HEK293T (cell line): ENCODE measurements around the gene FRK.

ENCODE experiments used
- ARNT ChIP-seq: fragments of 450-650 bp; IDR thresholded peaks from 2 replicates; pipeline ENCODE4 v1.6.1; 2017; ENCODE audit warnings: mild to moderate bottlenecking
- BHLHE40 ChIP-seq: fragments of 450-650 bp; IDR thresholded peaks from 2 replicates; pipeline ENCODE4 v1.6.1; 2016; ENCODE audit warnings: mild to moderate bottlenecking, moderate library complexity, borderline replicate concordance
- CTBP1 ChIP-seq: fragments of 450-650 bp; IDR thresholded peaks from 2 replicates; pipeline ENCODE4 v1.6.1; 2016; ENCODE audit warnings: borderline replicate concordance
- ELF4 ChIP-seq: fragments of 450-650 bp; IDR thresholded peaks from 2 replicates; pipeline ENCODE4 v1.6.1; 2017; ENCODE audit warnings: antibody characterized with exemption
- FOXA1 ChIP-seq: fragments of 450-650 bp; IDR thresholded peaks from 2 replicates; pipeline ENCODE4 v1.6.1; 2016; ENCODE audit warnings: mild to moderate bottlenecking
- FOXK2 ChIP-seq: fragments of 450-650 bp; IDR thresholded peaks from 2 replicates; pipeline ENCODE4 v1.6.1; 2016; ENCODE audit warnings: mild to moderate bottlenecking
- FOXM1 ChIP-seq: fragments of 450-650 bp; IDR thresholded peaks from 2 replicates; pipeline ENCODE4 v1.6.1; 2017; ENCODE audit warnings: mild to moderate bottlenecking, borderline replicate concordance
- L3MBTL2 ChIP-seq: fragments of 450-650 bp; conservative IDR thresholded peaks from 2 replicates; pipeline ENCODE4 v1.6.1; 2016; ENCODE audit warnings: mild to moderate bottlenecking
- NFRKB ChIP-seq: fragments of 450-650 bp; IDR thresholded peaks from 2 replicates; pipeline ENCODE4 v1.6.1; 2016; ENCODE audit warnings: mild to moderate bottlenecking, moderate library complexity
- SP1 ChIP-seq: fragments of 450-650 bp; IDR thresholded peaks from 2 replicates; pipeline ENCODE4 v1.6.1; 2017
- SUZ12 ChIP-seq: fragments of 450-650 bp; IDR thresholded peaks from 2 replicates; pipeline ENCODE4 v1.6.1; 2016; ENCODE audit warnings: mild to moderate bottlenecking
- TARDBP ChIP-seq: fragments of 450-650 bp; IDR thresholded peaks from 2 replicates; pipeline ENCODE4 v1.6.1; 2016
- ZNF384 ChIP-seq: fragments of 450-650 bp; IDR thresholded peaks from 2 replicates; pipeline ENCODE4 v1.6.1; 2016
- TF ChIP-seq, protein P1 (sequence below): fragments of 450-650 bp; IDR thresholded peaks from 2 replicates; pipeline ENCODE4 v1.6.1; 2016

GRCh38 chr6:116016846-116017545, 43.7 kb downstream of the FRK start:
- TF ChIP-seq SP1 (no peak), TARDBP (no peak), BHLHE40 (no peak), L3MBTL2 (no peak), FOXK2 (no peak), SUZ12 (no peak), FOXA1 (no peak), CTBP1 (no peak), ELF4 (no peak), NFRKB (no peak), FOXM1 (no peak), ARNT (no peak), ZNF384 (no peak)
- TF ChIP-seq, protein P1, sequence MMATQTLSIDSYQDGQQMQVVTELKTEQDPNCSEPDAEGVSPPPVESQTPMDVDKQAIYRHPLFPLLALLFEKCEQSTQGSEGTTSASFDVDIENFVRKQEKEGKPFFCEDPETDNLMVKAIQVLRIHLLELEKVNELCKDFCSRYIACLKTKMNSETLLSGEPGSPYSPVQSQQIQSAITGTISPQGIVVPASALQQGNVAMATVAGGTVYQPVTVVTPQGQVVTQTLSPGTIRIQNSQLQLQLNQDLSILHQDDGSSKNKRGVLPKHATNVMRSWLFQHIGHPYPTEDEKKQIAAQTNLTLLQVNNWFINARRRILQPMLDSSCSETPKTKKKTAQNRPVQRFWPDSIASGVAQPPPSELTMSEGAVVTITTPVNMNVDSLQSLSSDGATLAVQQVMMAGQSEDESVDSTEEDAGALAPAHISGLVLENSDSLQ = no peak
